GM18861 (cell line): ENCODE measurements around the gene APOL2.
"Not testable (repeated sequence)": the region's sequence is repeated elsewhere in the genome, so short reads cannot be mapped to it uniquely, and the experiment has no call there.

Experiments
- ATAC-seq: cut with Tn5 transposase; IDR thresholded peaks from one replicate; pipeline ENCODE4 v1.9.1; 2021; ENCODE audit not compliant: unreplicated experiment

The APOL2 gene, protein sequence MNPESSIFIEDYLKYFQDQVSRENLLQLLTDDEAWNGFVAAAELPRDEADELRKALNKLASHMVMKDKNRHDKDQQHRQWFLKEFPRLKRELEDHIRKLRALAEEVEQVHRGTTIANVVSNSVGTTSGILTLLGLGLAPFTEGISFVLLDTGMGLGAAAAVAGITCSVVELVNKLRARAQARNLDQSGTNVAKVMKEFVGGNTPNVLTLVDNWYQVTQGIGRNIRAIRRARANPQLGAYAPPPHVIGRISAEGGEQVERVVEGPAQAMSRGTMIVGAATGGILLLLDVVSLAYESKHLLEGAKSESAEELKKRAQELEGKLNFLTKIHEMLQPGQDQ

DNA sequence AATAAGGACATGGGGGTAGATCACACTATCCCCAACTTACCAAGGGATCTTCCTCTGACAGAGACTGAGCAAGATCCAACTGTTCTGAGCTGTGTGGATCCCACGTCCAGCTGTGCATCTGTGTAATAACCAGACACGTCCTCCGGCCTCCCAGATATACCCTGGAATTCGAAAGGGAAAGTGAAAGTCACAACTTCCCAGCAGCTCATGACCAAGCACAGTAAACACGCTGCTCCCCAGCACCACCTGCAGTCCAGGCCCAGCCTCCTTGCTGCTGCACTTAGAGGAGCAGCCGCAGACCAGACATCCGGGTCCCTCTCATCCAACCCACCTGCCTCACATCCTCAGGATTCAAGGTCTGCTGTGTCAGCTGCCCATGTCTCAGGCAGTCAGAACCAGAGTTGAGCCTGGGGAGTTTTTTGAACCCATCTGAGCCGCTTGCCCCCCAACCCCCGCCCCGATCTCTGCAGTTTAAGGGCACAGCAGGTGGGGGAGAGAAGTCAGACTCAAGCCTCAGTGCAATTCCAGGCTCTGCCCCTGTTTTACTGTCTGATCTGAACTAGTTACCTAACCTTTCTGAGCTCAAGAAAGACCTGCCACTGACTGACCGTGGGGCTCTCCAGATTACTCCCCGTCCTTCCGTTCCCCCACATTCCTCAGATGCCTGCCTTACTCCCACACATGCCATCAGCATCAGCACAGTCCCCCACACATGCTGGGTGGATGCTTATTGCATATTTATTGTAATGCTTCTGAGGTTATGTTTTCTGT is at the start of gene APOL2:
APOL2 (minus strand) TSS at position 127 of the 771 bp plus-strand sequence. CDS start 6,365 bp downstream, outside the sequence.
- ATAC-seq: peak; percentile 80

DNA sequence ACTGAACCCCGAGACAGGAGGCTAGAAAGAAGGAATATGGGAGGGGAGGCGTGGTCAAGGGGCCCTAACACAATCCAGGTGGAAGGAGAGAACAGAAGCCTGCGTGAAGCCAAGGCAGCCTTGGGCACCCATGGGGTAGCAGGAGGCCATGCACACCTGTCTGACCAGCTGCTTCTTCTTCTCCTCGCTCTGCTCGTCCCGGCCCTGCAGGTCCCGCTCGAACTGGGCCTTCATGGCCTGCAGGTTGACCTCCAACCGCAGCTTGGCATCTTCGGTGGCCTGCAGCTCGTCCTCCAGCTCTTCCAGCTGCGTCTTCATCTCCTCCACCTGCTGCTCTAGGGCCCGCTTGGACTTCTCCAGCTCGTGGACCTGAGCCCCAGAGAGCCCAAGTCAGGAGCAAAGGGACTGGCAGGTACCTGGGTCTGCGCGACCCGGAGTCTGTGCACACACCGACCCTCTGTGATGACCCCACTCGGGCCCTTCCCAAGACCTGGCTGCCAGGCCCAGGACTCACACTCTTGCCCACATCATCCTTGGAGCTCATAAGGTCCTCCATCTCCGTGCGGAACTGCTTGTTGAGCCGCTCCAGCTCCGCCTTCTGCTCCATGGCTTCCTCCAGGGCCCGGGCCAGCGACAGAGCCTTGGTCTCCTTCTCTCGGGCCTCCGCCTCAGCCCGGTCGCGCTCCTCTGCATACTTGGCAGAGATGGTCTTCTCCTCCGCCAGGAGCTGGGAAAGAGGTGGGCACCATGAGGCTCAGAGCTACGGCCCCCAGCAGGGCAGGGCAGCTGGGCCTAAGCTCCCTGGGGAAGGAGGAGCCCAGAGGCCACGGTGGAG is 49.5 kb upstream of the APOL2 start:
- no peak for ATAC-seq

DNA sequence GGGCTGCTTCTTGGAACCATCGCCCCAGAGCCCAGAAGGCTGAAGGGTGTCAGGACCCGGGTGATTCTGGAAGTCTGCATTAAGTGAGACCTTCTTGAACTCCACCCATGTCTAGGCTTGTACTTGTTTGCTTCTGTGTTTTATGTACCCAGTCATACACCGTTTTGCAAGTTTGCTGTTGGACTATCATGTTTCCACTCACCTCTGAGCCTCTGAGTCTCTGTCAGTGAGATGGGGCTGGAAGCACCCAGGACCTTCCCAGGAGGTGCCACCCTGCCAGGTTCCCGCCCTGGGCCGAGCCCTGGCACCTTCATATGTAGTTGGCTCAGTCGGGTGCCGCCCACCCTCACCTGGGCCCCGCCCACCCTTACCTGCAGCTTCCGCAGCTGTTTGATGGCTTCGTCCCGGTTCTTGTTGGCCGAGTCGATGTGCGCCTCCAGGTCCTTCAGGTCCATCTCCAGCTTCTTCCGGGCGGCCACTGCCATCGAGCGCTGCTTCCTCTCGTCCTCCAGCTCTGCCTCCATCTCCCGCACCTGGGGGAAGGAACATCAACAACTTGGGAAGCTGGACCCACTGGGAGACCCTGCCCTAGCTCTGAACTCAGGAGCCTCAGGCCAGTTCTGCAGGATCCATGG is 48.7 kb upstream of the APOL2 start:
- ATAC-seq: no peak

DNA sequence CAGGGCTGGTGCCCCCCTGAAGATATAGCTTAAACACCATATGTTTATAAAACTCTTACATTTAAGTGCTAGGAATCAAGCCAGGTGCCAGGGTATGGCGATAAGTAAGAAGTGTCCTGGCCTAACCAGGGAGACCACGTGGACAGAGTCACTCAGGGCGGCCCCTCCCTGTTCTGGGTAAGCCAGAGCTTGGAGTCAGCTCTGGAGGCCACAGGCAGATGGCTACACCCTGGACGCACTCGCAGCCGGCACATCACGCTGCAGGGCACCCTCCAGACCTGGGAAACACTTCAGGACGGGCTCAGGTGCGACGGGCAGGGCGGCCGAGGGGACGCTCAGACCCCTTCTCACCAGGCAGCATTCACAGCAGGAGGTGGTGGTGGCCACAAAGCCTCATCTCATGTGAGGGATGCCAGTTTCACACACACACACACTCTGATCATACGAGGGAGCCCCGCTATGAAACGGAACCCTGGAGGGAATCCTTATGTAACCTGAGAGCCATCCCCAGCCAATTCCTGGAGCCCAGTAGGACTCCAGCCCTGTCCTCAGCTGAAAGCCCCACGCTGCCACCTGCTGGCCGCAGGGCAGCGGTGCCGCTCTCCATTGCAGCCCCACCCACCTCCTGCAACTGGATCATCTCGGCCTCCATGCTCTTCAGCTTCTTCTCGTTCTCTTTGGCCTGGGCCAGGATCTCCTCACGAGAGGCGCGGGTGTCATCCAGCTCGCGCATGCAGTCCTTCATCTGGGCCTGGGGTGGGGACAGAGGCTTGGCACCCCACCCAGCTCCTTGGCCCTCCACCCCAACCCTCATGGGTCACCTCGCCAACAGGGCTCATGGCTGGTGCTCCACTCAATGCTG is 47.0 kb upstream of the APOL2 start:
- no peak for ATAC-seq

DNA sequence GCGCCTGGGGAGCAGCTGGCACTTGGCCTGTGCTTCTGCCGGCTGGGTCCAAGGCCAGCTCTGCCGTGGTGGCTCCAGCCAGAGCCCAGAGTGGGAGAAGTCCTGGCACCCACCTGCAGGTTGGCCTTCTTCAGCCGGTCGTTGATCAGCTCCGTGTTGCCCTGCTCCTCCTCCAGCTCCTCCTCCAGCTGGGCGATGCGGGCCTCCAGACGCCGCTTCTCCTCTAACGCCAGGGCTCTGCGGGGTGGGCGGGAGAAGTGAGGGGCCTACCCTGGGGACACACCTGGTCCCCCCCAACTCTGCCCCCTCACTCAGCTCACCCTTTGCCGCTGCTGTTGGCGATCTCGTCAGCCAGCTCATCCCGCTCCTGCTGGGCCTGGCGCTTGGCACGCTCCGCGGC is 46.2 kb upstream of the APOL2 start:
- no peak for ATAC-seq

DNA sequence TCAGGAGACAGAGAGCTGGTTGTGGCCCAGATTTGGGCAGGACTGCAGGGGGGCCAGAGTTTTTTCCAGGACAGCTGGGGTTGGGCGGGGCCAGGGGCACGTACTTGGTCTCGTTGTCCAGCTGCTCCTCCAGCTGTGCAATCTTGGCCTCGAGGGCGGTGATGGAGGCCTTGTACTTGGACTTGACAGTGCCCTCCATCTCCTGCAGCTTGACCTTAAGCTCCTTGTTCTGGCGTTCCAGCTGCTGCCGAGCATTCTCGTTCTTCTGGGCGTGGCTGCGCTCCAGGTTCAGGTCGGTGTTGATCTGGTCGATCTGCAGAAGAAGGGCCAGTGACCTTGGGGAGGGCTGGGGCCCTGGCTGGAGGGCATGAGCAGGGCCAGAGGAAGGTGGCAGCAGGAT is 45.7 kb upstream of the APOL2 start:
- no peak for ATAC-seq

DNA sequence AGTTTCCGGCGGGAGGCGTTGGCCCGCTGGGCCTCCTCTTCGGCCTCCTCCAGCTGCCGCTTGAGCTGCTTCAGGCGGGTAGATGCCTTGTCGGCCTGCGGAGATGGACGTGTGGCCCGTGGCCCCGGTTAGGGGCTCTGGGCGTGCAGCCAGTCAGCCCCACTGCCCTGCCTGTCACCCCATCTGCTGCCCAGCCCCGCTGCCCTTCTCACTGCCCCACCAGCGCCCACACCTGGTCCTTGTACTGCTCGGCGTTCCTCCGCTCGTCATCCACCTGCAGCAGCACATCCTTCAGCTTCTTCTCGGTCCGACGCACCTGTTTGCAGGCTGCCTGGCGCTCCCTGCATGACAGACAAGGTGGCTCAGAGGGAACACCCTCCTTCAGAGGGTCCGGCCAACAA is 44.8 kb upstream of the APOL2 start:
- ATAC-seq: no peak

DNA sequence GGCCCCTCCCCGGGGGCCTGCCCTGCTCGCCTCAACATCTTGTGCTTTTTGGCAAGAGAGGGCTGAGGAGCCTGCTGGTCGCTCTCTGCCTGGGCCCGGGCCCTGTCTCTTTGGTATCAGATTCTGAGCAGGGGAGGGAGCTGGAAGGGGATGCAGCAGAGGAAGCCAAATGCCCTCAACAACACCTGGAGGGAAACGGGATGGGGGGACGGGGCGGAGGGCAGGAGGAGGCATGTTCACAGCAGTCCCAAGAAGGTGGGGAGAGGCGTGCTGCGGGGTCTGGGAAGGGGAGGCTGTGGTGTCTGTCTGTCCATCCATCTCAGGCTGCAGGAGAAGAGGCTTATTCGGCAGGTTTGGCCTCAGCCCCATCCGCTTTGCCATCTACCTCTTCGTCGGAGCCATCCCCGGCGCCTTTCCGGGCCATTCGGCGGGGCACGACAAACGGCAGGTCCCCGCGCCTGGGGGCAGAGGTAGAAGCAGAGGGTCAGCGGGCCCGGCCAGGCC is 43.1 kb upstream of the APOL2 start:
- no peak for ATAC-seq

DNA sequence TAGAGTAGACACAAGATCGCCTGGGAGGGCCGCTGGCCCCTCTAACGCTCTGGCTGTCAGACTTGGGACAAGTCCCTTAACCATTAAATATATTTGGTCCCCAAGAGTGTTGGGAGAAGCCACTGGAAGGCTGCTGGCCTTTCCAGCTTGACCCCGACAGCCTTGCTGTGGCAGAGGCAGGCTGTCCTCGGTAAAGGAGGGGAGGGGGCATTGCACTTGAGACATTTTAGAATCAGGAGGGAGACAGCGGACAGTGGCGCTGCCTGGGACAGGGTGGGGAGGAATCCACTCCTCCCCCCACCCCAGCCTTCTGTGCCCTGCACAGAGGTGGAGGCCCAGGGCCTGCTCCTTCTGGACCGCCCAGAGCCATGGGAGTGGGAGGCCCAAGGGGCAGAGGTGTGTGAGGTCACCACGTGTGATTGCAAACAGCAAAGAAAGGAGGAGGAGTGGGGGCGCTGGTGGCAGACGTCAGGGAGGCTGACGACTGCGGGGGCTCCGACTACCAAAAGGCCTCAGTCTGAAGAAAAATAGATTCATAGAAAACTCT is 42.5 kb upstream of the APOL2 start:
- no peak for ATAC-seq

DNA sequence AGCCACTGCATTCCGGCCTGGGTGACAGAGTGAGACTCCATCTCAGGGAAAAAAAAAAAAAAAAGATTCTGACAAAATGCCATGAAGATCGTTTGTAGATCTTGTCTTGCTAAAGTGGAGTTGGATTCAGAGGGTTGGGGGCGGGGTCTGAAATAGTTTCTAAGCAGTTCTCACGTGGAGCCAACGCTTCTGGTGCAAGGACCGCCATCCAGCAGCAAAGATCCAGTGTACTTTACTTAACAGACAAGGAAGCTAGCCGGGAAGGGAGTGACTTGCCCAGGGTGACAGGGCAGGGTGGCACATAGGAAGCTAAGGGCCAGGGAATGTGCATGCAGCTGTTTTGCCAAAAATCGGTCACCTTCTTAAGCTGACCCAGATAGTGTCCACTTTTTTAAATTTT is 41.1 kb upstream of the APOL2 start:
- ATAC-seq: no peak

DNA sequence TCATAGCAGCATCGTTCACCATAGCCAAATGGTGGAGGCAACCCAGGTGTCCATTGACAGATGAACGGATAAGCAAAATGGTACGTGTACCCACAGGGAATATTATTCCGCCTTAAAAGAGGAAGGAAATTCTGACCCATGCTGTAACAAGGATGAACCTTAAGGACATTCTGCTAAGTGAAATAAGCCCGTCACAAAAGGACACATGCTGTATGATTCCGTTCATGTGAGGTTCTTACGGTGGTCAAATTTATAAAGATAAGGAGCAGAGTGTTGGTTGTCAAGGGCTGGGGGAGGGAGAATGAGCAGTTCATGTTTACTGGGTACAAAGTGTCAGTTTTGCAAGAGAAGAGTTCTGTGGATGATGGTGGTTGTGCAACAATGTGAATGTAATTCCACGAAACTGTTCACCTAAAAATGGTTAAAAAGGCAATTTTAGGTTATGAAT is 39.9 kb upstream of the APOL2 start:
- ATAC-seq: no peak

DNA sequence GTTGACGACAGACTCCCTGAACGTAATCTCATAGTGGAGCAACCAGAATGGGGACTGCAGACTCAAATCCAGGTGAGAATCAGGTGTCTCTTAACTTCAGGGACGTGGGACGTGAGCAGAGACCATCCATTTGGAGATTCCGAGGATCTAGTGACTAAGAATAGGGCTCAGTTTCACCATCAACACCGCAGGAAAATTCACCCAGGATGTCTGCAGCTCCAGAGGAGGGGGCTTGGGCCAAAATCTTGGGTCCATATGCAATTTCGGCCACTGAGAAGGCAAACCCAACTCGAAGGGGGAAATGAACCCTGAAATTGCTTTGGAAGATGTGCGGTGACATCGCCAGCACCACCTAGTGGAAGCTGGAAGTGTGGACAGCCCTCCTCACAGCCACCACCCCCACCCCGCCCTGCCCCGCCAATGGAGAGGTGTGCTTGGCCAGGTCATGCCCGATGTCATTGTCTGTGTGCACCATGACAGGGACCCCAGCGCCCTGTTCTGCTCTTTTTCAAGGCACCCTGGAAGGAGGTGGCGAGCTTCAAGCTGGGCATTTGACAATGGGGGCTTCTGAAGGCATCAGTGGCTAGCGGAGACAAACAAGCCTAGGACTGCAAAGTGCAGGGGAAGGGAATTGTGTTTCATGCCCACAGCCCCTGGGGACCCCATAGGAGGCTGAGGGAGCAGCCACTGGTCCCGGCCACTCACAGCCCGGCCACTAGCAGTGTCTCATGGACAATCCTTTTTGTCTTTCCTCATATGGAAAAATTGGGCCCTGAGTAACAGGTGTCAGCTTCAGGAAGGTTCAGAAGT is 38.4 kb upstream of the APOL2 start:
- ATAC-seq: no peak

DNA sequence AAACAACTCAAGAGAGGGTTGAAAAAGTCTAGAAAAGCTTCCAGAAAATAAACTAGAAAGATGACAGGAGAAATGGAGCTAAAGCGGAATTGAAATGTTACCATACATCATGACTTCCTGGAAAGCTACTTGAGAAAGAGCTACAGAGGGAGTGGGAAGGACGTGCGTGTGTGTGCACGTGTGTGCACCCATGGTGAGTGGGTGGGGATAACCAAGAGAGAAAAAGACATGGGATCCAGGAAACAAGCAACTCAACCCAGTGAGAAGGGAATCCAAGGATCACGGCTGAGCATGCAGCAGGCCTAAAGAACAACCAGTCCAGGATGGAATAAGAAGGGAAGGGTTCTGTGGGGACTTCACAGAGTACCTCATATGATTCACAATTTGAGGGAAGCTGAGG is 35.2 kb upstream of the APOL2 start:
- no peak for ATAC-seq

DNA sequence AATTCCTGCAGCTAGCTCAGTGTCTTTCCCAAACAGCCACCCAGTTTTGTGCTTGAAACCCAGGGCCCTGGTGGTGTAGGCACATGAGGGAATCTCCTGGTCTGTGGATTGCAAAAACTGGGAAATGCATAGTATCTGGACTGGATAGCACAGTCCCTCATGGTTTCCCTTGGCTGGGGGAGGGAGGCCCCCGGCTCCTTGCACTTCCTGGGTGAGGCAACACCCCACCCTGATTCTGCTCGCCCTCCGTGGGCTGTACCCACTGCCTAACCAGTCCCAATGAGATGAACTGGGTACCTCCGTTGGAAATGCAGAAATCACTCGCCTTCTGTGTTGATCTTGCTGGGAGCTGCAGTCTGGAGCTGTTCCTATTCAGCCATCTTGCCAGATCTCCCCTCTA is 32.6 kb upstream of the APOL2 start:
- ATAC-seq: not testable (repeated sequence)

DNA sequence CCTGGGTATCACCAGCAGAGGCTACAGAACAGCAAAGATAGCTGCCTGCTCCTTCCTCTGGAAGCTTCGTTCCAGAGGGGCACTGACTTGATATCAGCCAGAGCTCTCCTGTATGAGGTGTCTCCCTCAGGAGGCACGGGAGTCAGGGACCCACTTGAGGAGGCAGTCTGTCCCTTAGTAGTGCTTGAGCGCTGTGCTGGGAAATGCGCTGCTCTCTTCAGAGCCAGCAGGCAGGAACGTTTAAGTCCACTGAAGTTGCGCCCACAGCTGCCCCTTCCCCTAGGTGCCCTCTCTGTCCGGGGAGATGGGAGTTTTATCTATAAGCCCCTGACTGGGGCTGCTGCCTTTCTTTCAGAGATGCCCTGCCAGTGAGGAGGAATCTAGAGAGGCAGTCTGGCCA is 31.9 kb upstream of the APOL2 start:
- not testable (repeated sequence) for ATAC-seq

DNA sequence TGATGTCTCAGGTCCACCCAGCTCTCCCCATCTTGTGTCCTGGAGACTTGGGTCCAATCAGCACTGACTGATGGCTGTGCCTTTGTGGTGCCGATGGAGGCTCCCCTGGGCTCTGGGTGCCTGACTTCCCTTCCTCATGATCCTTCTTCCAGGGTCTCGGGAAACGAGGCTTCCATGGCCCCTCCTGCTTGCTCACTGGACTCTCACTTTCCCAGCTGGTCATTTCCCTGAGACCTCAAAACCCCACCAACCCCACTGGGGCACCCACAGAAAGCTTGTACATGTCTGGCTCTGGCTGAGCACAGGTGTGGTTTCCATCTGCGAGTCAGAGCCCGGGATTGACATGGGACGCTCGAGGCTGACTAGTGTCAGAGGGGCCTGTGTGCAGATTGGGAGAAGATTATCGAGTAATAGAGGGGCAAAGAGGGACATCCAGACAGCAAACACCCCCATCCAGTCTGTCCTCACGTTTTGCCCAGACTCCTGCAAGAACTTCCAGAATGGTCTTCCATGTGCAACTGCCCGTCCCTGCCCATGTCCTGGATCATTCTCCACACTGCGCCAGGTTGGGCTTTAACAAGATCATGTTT is 28.7 kb upstream of the APOL2 start:
- no peak for ATAC-seq

DNA sequence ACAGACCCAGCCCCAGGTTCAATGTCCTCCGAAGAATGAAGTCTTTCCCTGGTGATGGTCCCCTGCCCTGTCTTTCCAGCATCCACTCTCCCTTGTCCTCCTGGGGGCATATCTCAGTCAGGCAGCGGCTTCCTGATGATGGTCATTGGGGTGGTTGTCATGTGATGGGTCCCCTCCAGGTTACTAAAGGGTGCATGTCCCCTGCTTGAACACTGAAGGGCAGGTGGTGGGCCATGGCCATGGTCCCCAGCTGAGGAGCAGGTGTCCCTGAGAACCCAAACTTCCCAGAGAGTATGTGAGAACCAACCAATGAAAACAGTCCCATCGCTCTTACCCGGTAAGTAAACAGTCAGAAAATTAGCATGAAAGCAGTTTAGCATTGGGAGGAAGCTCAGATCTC is 27.7 kb upstream of the APOL2 start:
- no peak for ATAC-seq

DNA sequence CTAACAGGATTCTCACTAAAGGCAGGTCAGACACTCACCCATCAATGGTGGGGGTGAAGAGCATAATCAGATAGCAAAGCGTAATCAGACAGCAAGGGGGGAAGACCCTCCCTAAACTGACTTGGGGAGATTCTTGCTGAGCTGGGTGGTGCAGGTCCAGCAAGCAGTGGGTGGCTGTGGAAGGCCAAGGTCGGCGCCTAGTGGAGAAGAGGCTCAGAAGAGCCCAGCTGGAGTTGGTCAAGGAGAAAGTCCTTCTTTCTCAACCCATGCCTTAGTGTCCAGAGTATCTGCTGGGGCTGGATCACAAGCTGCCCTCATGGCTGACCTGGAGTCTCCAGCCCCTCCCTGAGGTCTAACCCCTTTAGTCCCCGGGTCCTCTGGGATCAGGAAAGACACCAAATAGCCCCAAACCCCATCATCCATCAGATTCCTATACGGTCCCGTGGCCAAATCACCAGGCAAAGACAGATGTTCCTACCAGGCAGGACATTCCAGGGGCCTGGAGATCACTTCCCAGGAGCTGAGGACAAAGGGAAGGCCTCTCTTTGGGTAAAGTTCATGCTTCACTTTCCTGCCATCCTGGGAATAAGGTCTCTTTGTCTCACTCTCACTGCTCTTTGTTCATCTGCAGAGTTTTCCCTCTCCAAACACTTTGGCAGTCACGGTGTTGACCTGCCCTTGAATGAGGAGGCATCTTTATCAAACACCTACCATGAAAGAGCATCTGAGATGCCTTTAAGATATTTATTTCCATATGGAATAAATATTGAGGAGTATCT is 24.7 kb upstream of the APOL2 start:
- ATAC-seq: not testable (repeated sequence)
